Body of pancreas (tissue), 4 donors: ENCODE data around the gene SLC33A1.

Experiments
- POLR2A ChIP-seq, 3 donors: fragments of 450-650 bp; IDR thresholded peaks; one replicate each; pipeline ENCODE4 v1.6.1; 2016; ENCODE audit warnings: antibody characterized with exemption in 3 of 3, mild to moderate bottlenecking in 2 of 3
- TF ChIP-seq, protein P1 (sequence below), 7 experiments: fragments of 450-650 bp in 4 of 7; fragments of 200-600 bp in 3 of 7; sonication (generic) in 3 of 7; IDR thresholded peaks; one replicate each; pipeline ENCODE4 v1.5.1; 2016 to 2019; ENCODE audit warnings: antibody characterized with exemption in 7 of 7

DNA sequence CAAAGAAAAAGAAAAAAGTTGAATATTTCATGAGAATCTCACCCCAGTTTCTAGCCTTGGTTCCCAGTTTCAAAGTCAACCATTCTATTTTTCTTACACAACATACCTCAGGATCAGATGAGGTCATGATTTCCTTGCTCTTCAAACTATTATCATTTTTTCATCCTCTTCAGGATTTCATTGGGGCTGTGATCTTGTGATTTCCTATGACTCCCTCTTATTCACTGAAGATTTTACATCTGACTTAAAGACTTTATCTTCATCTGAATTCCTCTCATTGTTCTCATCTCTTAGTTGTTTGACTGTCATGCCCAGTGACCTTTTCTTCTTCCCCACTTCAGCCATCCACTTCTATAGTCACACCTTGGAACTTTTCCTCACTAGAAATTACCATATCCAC, 45.0 kb downstream of the SLC33A1 start:
- no peak for TF ChIP-seq POLR2A (IDR thresholded peaks at IDR 0.05)
- TF ChIP-seq, protein P1, sequence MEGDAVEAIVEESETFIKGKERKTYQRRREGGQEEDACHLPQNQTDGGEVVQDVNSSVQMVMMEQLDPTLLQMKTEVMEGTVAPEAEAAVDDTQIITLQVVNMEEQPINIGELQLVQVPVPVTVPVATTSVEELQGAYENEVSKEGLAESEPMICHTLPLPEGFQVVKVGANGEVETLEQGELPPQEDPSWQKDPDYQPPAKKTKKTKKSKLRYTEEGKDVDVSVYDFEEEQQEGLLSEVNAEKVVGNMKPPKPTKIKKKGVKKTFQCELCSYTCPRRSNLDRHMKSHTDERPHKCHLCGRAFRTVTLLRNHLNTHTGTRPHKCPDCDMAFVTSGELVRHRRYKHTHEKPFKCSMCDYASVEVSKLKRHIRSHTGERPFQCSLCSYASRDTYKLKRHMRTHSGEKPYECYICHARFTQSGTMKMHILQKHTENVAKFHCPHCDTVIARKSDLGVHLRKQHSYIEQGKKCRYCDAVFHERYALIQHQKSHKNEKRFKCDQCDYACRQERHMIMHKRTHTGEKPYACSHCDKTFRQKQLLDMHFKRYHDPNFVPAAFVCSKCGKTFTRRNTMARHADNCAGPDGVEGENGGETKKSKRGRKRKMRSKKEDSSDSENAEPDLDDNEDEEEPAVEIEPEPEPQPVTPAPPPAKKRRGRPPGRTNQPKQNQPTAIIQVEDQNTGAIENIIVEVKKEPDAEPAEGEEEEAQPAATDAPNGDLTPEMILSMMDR (IDR thresholded peaks at IDR 0.05) = no peak
